ENCODE results near the gene PCGF3. TPM values are rescaled to one million over a fixed set of nuclear protein-coding genes. Genes with fewer than 3 reads are reported as not detected.

PCGF3 gene
- total RNA-seq, 1 experiment from 2014 or later = 66.3 TPM

DNA sequence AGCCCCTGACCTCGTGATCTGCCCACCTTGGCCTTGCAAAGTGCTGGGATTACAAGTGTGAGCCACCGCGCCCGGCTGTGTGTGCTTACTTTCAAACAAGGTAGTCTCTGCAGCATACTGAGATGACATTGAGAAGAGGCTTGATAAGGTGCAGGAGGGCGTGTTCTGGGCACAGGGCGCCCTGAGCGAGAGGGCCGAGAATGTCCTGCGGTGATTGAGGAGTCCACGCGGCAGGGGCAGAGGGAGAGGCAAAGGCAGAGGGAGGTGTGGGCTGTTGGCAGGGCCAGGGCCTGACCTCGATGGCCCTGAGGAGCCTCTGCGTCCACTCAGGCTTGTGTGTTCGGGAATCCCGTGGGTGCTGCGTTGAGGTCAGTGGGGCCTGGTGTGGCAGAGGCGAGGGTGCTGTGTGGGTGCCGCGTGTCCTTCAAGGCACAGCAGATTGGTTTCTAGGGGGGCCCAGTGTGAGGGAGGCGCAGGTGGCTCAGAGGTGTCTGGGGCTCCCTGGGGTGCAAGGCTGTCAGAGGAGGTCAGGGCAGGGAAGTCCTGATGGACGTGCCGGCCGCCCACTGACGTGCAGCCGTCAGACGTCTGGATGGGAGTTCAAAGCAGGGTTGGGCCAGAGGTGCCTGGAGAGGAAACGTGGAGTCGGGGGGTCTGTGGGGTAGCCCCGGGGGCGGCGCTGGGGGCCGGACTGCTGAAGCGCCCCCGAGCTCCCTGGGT, 12.1 kb downstream of the PCGF3 start (continued):
- TF ChIP-seq, protein P1, sequence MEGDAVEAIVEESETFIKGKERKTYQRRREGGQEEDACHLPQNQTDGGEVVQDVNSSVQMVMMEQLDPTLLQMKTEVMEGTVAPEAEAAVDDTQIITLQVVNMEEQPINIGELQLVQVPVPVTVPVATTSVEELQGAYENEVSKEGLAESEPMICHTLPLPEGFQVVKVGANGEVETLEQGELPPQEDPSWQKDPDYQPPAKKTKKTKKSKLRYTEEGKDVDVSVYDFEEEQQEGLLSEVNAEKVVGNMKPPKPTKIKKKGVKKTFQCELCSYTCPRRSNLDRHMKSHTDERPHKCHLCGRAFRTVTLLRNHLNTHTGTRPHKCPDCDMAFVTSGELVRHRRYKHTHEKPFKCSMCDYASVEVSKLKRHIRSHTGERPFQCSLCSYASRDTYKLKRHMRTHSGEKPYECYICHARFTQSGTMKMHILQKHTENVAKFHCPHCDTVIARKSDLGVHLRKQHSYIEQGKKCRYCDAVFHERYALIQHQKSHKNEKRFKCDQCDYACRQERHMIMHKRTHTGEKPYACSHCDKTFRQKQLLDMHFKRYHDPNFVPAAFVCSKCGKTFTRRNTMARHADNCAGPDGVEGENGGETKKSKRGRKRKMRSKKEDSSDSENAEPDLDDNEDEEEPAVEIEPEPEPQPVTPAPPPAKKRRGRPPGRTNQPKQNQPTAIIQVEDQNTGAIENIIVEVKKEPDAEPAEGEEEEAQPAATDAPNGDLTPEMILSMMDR (IDR thresholded peaks at IDR 0.05 in 2 of 3, conservative IDR thresholded peaks at IDR 0.05 in 1 of 3; ENCODE audit: borderline replicate concordance in 1 of 3, insufficient read depth in 1 of 3, low read depth in 2 of 3, low read length in 2 of 3) = no peak
- TF ChIP-seq POLR2A (IDR thresholded peaks at IDR 0.05; ENCODE audit: borderline replicate concordance, extremely low read depth, insufficient read depth, insufficient read length) (no peak), ZFX (IDR thresholded peaks at IDR 0.05) (no peak), TCF7L2 (IDR thresholded peaks at IDR 0.05; ENCODE audit: borderline replicate concordance, extremely low read depth, insufficient read depth, insufficient read length) (no peak), POLR2AphosphoS5 (IDR thresholded peaks at IDR 0.05; ENCODE audit: low read depth, low read length) (no peak)

GRCh38 chr4:718460-718859, 12.8 kb downstream of the PCGF3 start:
- Histone ChIP-seq H3K4me3 (replicated peaks in 1 of 2; ENCODE audit: low read depth in 1 of 2, low read length in 2 of 2) (no peak overlapping the region), H3K27me3 (ENCODE audit: insufficient read depth, low read length) (no peaks in the 10 kb centered on the region), H3K4me2 (ENCODE audit: low read length) (no peak overlapping the region), H3K27ac (ENCODE audit: low read depth, low read length) (no peak overlapping the region), H3K4me1 (ENCODE audit: control insufficient read depth in 1 of 2, insufficient read depth in 2 of 2, low read length in 2 of 2) (no peaks in the 10 kb centered on the region), H3K9me3 (ENCODE audit: control insufficient read depth in 1 of 2, insufficient read depth in 1 of 2, low read depth in 1 of 2, low read length in 2 of 2) (no peaks in the 10 kb centered on the region), H3K36me3 (ENCODE audit: control insufficient read depth in 1 of 2, insufficient read depth in 2 of 2, low read length in 2 of 2) (peaks cover 1 to 3% of the 10 kb centered on the region in 2 experiments; a peak in 2 of 4 replicates), H3K79me2 (ENCODE audit: insufficient read depth, low read length) (peaks cover 68% of the 10 kb centered on the region), H3K9ac (ENCODE audit: low read length) (no peak overlapping the region), H2AFZ (ENCODE audit: low read depth, low read length, poor library complexity, severe bottlenecking) (no peak overlapping the region), H3K9me2 (ENCODE audit: insufficient read depth) (no peaks in the 10 kb centered on the region), H4K20me1 (ENCODE audit: insufficient read depth) (no peaks in the 10 kb centered on the region)
- BruUV-seq (replicated peaks) = no TSS peak
- ChIA-PET POLR2A (no interaction called here), CTCF (no interaction called here), RAD21 (ENCODE audit: low non-redundant PET in 1 of 2, low total read pairs in 2 of 2, uncharacterized antibody in 2 of 2, unreplicated experiment in 2 of 2) (no interaction called here)
- intact Hi-C loops (cut with micrococcal nuclease) = no loop called here
- TF ChIP-seq, protein P2, sequence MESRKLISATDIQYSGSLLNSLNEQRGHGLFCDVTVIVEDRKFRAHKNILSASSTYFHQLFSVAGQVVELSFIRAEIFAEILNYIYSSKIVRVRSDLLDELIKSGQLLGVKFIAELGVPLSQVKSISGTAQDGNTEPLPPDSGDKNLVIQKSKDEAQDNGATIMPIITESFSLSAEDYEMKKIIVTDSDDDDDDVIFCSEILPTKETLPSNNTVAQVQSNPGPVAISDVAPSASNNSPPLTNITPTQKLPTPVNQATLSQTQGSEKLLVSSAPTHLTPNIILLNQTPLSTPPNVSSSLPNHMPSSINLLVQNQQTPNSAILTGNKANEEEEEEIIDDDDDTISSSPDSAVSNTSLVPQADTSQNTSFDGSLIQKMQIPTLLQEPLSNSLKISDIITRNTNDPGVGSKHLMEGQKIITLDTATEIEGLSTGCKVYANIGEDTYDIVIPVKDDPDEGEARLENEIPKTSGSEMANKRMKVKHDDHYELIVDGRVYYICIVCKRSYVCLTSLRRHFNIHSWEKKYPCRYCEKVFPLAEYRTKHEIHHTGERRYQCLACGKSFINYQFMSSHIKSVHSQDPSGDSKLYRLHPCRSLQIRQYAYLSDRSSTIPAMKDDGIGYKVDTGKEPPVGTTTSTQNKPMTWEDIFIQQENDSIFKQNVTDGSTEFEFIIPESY (IDR thresholded peaks at IDR 0.05; ENCODE audit: extremely low read depth, insufficient replicate concordance, low read length) = no peak
- no peak for TF ChIP-seq EZH2 (IDR thresholded peaks at IDR 0.05)
- TF ChIP-seq CBX3 (IDR thresholded peaks at IDR 0.05; ENCODE audit: low read depth) = no peak
- TF ChIP-seq EZH2phosphoT487 (IDR thresholded peaks at IDR 0.05; ENCODE audit: borderline replicate concordance) = no peak
- TF ChIP-seq FOSL1 (IDR thresholded peaks at IDR 0.05; ENCODE audit: low read depth) = no peak
- TF ChIP-seq EGR1 (IDR thresholded peaks at IDR 0.05; ENCODE audit: low read depth) = no peak
- no peak for TF ChIP-seq ELF1 (IDR thresholded peaks at IDR 0.05; ENCODE audit: borderline replicate concordance, low read depth)
- TF ChIP-seq, protein P3, sequence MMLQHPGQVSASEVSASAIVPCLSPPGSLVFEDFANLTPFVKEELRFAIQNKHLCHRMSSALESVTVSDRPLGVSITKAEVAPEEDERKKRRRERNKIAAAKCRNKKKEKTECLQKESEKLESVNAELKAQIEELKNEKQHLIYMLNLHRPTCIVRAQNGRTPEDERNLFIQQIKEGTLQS (IDR thresholded peaks at IDR 0.05) = no peak
- TF ChIP-seq SRF (IDR thresholded peaks at IDR 0.05; ENCODE audit: low read depth) = no peak
- no peak for TF ChIP-seq ZFX (IDR thresholded peaks at IDR 0.05)
- no peak for TF ChIP-seq REST (IDR thresholded peaks at IDR 0.05; ENCODE audit: low read depth)
- TF ChIP-seq RAD21 (IDR thresholded peaks at IDR 0.05; ENCODE audit: low read depth) = no peak
- ATAC-seq (no peak), DNase-seq (ENCODE audit: low read depth, low spot score) (no peak)
